T-helper 1 cell (primary cell): ENCODE results near the gene FBXO3.
"Not testable (repeated sequence)": the region's sequence is repeated elsewhere in the genome, so short reads cannot be mapped to it uniquely, and the experiment has no call there.

ENCODE experiments used
- DNase-seq, 5 donors: peaks; one replicate each; pipeline ENCODE4 v3.0.0-alpha.2; 2012 to 2020
- total RNA-seq, 4 donors: gene quantifications; one replicate each; lab custom pipeline; 2026; lab: John Stamatoyannopoulos, UW

Gene FBXO3
- 84.5 to 146 (median 125) reads per million in 4 donors for total RNA-seq

GRCh38 chr11:33773987-33774735 lies at the start of gene FBXO3:
TSS of gene FBXO3 (minus strand) at chr11:33774520. CDS start at chr11:33774497, 23 bp downstream.
- DNase-seq, result peak; percentile 79 to 88 (median 84)

- DNase-seq, result not testable (repeated sequence)
Measured at GRCh38 chr11:33822981-33823380, 48.7 kb upstream of the FBXO3 start.

GRCh38 chr11:33819278-33820035 lies 45.1 kb upstream of the FBXO3 start:
- DNase-seq, result no peak

- DNase-seq, result peak; percentile 57 to 83 (median 63)
Measured at GRCh38 chr11:33808228-33808828, 34.0 kb upstream of the FBXO3 start.

- no peak for DNase-seq
Measured at GRCh38 chr11:33804471-33804870, 30.2 kb upstream of the FBXO3 start.

GRCh38 chr11:33802194-33802950 lies 28.1 kb upstream of the FBXO3 start:
- no peak for DNase-seq

GRCh38 chr11:33801821-33802193 lies 27.5 kb upstream of the FBXO3 start:
- no peak for DNase-seq

- DNase-seq, result no peak
Measured at GRCh38 chr11:33797879-33798278, 23.6 kb upstream of the FBXO3 start.

- DNase-seq, result no peak
Measured at GRCh38 chr11:33790040-33790439, 15.7 kb upstream of the FBXO3 start.

GRCh38 chr11:33788095-33788494 lies 13.8 kb upstream of the FBXO3 start:
- not testable (repeated sequence) for DNase-seq

GRCh38 chr11:33787076-33787475 lies 12.8 kb upstream of the FBXO3 start:
- peak in 1 of 5 donors; percentile 14 for DNase-seq

- no peak for DNase-seq
Measured at GRCh38 chr11:33785609-33786008, 11.3 kb upstream of the FBXO3 start.

- no peak for DNase-seq
Measured at GRCh38 chr11:33779849-33780528, 5.7 kb upstream of the FBXO3 start.

GRCh38 chr11:33778675-33779074 lies 4.4 kb upstream of the FBXO3 start:
- no peak for DNase-seq

- peak in 2 of 5 donors; percentile 8 to 26 for DNase-seq
Measured at GRCh38 chr11:33777906-33778305, 3.6 kb upstream of the FBXO3 start.

- DNase-seq, result no peak
Measured at GRCh38 chr11:33775832-33776470, 1.6 kb upstream of the FBXO3 start.

- no peak for DNase-seq
Measured at GRCh38 chr11:33775467-33775807, 1.1 kb upstream of the FBXO3 start.

- DNase-seq, result no peak
Measured at GRCh38 chr11:33774736-33775466, 581 bp upstream of the FBXO3 start.

- DNase-seq, result peak in 3 of 5 donors; percentile 16 to 30 (median 29)
Measured at GRCh38 chr11:33773404-33773986, 825 bp downstream of the FBXO3 start.

GRCh38 chr11:33772870-33773269 lies 1.4 kb downstream of the FBXO3 start:
- no peak for DNase-seq

GRCh38 chr11:33772300-33772699 lies 2.0 kb downstream of the FBXO3 start:
- DNase-seq, result no peak
